ENCODE data around the gene SLC25A42. TPM values are rescaled to one million over a fixed set of nuclear protein-coding genes. Genes with fewer than 3 reads are reported as not detected.

The SLC25A42 gene
- polyA plus RNA-seq, 5 donors, result 10.2 to 15.9 (median 12.9) TPM

DNA sequence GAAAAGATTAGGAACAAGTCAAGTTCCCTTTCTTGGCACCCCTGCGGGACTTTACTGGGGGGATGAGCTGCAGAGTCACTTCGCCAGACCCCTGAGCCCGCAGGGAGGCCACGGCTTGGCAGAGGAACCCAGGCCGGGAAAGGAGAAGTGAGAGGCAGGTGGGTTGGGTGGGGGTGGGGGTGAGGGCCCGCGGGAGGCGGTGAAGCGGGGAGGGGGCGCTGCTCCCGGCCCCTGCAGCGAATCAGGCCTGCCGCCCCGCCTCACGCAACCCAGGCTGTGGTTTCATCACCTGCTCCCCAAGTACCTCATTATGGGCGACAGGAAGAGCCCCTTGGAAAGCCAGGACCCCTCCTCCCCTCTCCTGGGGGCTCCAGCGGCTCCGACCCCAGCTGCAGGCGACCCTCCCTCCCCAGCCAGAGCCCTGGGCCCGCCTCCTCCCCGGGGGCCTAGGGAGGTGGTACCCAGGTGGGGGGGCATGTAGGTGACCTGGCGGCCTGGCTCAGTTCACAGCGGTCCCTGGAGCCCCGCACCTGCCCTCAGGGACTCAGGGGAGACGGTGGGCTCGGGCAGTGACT lies 96.8 kb downstream of the SLC25A42 start:
- no peak for DNase-seq

DNA sequence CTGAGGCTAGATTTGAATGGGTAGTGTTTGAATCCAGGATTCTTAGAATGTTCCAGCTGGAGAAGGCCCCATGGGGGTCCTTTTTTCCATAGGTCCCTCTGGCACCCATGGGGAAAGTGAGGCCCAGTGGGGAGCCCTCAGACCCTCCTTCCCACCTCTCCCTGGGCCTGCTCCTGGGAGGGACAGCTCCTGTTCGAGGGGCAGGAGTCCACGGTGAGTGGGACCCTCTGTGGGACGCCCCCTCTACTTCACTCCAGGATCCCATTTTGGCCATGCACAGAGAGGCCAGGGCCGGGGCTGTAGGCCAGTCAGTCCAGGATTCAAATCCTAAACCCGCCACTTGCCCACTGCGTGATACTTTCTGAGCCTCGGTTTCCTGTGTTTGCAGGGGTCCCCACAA lies 98.7 kb downstream of the SLC25A42 start:
- DNase-seq, result no peak

Other genes with a start within 250 kb of the SLC25A42 start
- gene UPF1, start 232.0 kb upstream of the SLC25A42 start, polyA plus RNA-seq (ENCODE audit: insufficient read depth in 1 of 5, insufficient read length in 5 of 5, low replicate concordance in 1 of 5), result 10 to 100 TPM; 34.0 to 58.4 (median 52.9) TPM
- gene CERS1, start 167.8 kb upstream of the SLC25A42 start, polyA plus RNA-seq (ENCODE audit: insufficient read depth in 1 of 5, insufficient read length in 5 of 5, low replicate concordance in 1 of 5), result 1 to 10 TPM; 2.0 to 5.3 (median 3.5) TPM
- 100 to 1,000 TPM in 2 of 5 donors, 10 to 100 TPM in 3; 68.4 to 136 (median 88.3) TPM for gene COPE, start 144.6 kb upstream of the SLC25A42 start, polyA plus RNA-seq (ENCODE audit: insufficient read depth in 1 of 5, insufficient read length in 5 of 5, low replicate concordance in 1 of 5)
- gene DDX49, start 144.3 kb upstream of the SLC25A42 start, polyA plus RNA-seq (ENCODE audit: insufficient read depth in 1 of 5, insufficient read length in 5 of 5, low replicate concordance in 1 of 5), result 10 to 100 TPM; 41.0 to 64.6 (median 49.5) TPM
- gene HOMER3, start 122.8 kb upstream of the SLC25A42 start, polyA plus RNA-seq (ENCODE audit: insufficient read depth in 1 of 5, insufficient read length in 5 of 5, low replicate concordance in 1 of 5), result 10 to 100 TPM; 45.0 to 77.3 (median 53.8) TPM
- 100 to 1,000 TPM in 3 of 5 donors, 10 to 100 TPM in 2; 93.2 to 132 (median 100) TPM for gene SUGP2, start 30.5 kb upstream of the SLC25A42 start, polyA plus RNA-seq (ENCODE audit: insufficient read depth in 1 of 5, insufficient read length in 5 of 5, low replicate concordance in 1 of 5)
- 10 to 100 TPM; 26.6 to 43.7 (median 33.1) TPM for gene ARMC6, start 30.4 kb upstream of the SLC25A42 start, polyA plus RNA-seq (ENCODE audit: insufficient read depth in 1 of 5, insufficient read length in 5 of 5, low replicate concordance in 1 of 5)
- 10 to 100 TPM; 19.4 to 31.3 (median 25.3) TPM for gene TMEM161A, start 74.5 kb downstream of the SLC25A42 start, polyA plus RNA-seq (ENCODE audit: insufficient read depth in 1 of 5, insufficient read length in 5 of 5, low replicate concordance in 1 of 5)
- gene MEF2B, start 106.3 kb downstream of the SLC25A42 start, polyA plus RNA-seq (ENCODE audit: insufficient read depth in 1 of 5, insufficient read length in 5 of 5, low replicate concordance in 1 of 5), result 1 to 10 TPM; 1.5 to 3.6 (median 3.5) TPM
- 10 to 100 TPM; 16.3 to 20.7 (median 17.6) TPM for gene BORCS8, start 128.2 kb downstream of the SLC25A42 start, polyA plus RNA-seq (ENCODE audit: insufficient read depth in 1 of 5, insufficient read length in 5 of 5, low replicate concordance in 1 of 5)
- 10 to 100 TPM; 55.3 to 88.3 (median 68.3) TPM for gene RFXANK, start 128.3 kb downstream of the SLC25A42 start, polyA plus RNA-seq (ENCODE audit: insufficient read depth in 1 of 5, insufficient read length in 5 of 5, low replicate concordance in 1 of 5)
- 10 to 100 TPM in 4 of 5 donors, 1 to 10 TPM in 1; 9.4 to 14.9 (median 12.6) TPM for gene NR2C2AP, start 139.4 kb downstream of the SLC25A42 start, polyA plus RNA-seq (ENCODE audit: insufficient read depth in 1 of 5, insufficient read length in 5 of 5, low replicate concordance in 1 of 5)
- under 1 TPM; 0.03 to 0.09 (median 0.05) TPM for gene NCAN, start 148.0 kb downstream of the SLC25A42 start, polyA plus RNA-seq (ENCODE audit: insufficient read depth in 1 of 5, insufficient read length in 5 of 5, low replicate concordance in 1 of 5)
- gene TM6SF2, start 209.3 kb downstream of the SLC25A42 start, polyA plus RNA-seq (ENCODE audit: insufficient read depth in 1 of 5, insufficient read length in 5 of 5, low replicate concordance in 1 of 5), result 1 to 10 TPM; 4.9 to 9.1 (median 6.0) TPM